Right lobe of liver (tissue), 6 donors: Measurements from ENCODE around the gene BLM. TPM values are rescaled to one million over a fixed set of nuclear protein-coding genes. Genes with fewer than 3 reads are reported as not detected.
A peak's percentile ranks its signal among the peaks of the same experiment; 100 is the strongest.
"Not testable (repeated sequence)": the region's sequence is repeated elsewhere in the genome, so short reads cannot be mapped to it uniquely, and the experiment has no call there.

ENCODE experiments used
- ATAC-seq, 4 donors: fragments of 200-7000 bp; cut with Tn5 transposase; one replicate each; pipeline ENCODE4 v1.9.1; 2020; ENCODE audit warnings: mild to moderate bottlenecking in 4 of 4, moderate library complexity in 4 of 4
- DNase-seq, 3 donors: peaks; one replicate each; pipeline ENCODE4 v3.0.0-alpha.2; 2020
- H3K27ac ChIP-seq, 3 donors: fragments of 200-600 bp; one replicate each; pipeline ENCODE4 v1.8.0; 2022
- H3K27me3 ChIP-seq, 2 donors: fragments of 200-600 bp; one replicate each; pipeline ENCODE4 v1.8.0; 2022
- H3K36me3 ChIP-seq, 4 donors: fragments of 200-600 bp; sonication (generic) in 1 of 4; one replicate each; pipeline versions ENCODE4 v1.5.1 to v1.8.0; 2017 to 2022; ENCODE audit warnings: control low read depth in 1 of 4
- H3K4me1 ChIP-seq, 4 donors: fragments of 200-600 bp; sonication (generic) in 1 of 4; one replicate each; pipeline versions ENCODE4 v1.5.1 to v1.8.0; 2017 to 2022; ENCODE audit warnings: control low read depth in 1 of 4
- H3K4me3 ChIP-seq, 3 donors: fragments of 200-600 bp; one replicate each; pipeline ENCODE4 v1.8.0; 2022
- H3K9me3 ChIP-seq, 4 donors: fragments of 200-600 bp; sonication (generic) in 1 of 4; one replicate each; pipeline versions ENCODE4 v1.5.1 to v1.8.0; 2017 to 2022; ENCODE audit warnings: control low read depth in 1 of 4
- POLR2A ChIP-seq: fragments of 450-650 bp; IDR thresholded peaks from one replicate; pipeline ENCODE4 v1.6.1; 2017; ENCODE audit warnings: antibody characterized with exemption, mild to moderate bottlenecking
- WGBS: methylation state at CpG from one replicate; pipeline ENCODE4 v1.1.6; 2018; ENCODE audit warnings: low coverage, low lambda C conversion rate; ENCODE audit not compliant: insufficient coverage; ENCODE audit errors: missing lambda C conversion rate; 5-methylcytosine and 5-hydroxymethylcytosine counted together
- intact Hi-C, 2 donors: fragments of 100-400 bp; cut with DNase I; formaldehyde crosslinking; loops; one replicate each; pipeline versions ENCODE4 v1.11.2 to v1.14.1; 2022
- total RNA-seq, 6 experiments: library from RNA; depleted of rRNA in 2 of 6; stranded (reverse); fragments of >200 nt in 2 of 6; fragmentation: NEBNext Ultra II Directional in 3 of 6; extraction: Animal tissue kit (Norgen Biotek cat#: 25700) in 3 of 6; gene quantifications; one replicate each; pipeline versions ENCODE4 v1.1.0 to v1.2.4, GENCODE V29; 2016 to 2023
- TF ChIP-seq, protein P1 (sequence below), 4 donors: fragments of 200-600 bp in 3 of 4; fragments of 450-650 bp in 1 of 4; IDR thresholded peaks; one replicate each; pipeline versions ENCODE4 v1.5.1 to v1.8.0; 2016 to 2022; ENCODE audit warnings: antibody characterized with exemption in 4 of 4, mild to moderate bottlenecking in 2 of 4
- donor health status: DM: no; HTN: yes; CAD: no.
- donor health status: DM: no; HTN: no; CAD: no.
- donor health status: DM: no; HTN: no; CAD: no.
- donor health status: DM: no; HTN: yes; CAD: no.
- donor health status: DM: no; HTN: yes; CAD: no.

Gene BLM
- total RNA-seq, 6 experiments from 2014 or later = 0.20 to 2.3 (median 0.45) TPM

DNA sequence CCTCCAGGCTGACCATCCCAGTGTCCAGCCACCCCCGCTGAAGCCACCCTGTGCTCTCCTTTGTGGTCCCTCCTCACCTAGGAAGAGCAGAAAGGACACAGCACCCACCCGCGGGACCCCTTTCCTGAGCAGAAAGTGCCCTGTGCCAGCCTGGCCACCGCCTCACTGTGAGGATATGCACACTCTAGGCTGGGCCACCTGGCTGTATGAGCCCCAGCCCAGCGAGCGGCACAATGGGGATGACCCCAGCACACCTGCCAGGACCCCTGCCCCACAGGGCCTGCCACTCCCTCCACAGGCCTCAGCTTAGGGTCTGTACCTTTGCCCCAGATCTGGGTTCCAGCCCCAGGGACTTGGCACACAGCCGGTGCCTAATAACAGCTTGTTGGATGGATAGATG, 103.3 kb downstream of the BLM start:
- H3K27ac ChIP-seq = no peak overlapping the region
- H3K4me1 ChIP-seq = peaks cover 0 to 9% (median 0%) of the 10 kb centered on the region in 4 donors
- no peak for TF ChIP-seq POLR2A
- TF ChIP-seq, protein P1, sequence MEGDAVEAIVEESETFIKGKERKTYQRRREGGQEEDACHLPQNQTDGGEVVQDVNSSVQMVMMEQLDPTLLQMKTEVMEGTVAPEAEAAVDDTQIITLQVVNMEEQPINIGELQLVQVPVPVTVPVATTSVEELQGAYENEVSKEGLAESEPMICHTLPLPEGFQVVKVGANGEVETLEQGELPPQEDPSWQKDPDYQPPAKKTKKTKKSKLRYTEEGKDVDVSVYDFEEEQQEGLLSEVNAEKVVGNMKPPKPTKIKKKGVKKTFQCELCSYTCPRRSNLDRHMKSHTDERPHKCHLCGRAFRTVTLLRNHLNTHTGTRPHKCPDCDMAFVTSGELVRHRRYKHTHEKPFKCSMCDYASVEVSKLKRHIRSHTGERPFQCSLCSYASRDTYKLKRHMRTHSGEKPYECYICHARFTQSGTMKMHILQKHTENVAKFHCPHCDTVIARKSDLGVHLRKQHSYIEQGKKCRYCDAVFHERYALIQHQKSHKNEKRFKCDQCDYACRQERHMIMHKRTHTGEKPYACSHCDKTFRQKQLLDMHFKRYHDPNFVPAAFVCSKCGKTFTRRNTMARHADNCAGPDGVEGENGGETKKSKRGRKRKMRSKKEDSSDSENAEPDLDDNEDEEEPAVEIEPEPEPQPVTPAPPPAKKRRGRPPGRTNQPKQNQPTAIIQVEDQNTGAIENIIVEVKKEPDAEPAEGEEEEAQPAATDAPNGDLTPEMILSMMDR (IDR thresholded peaks at IDR 0.05) = no peak
- H3K36me3 ChIP-seq = no peaks in the 10 kb centered on the region
- no peaks in the 10 kb centered on the region for H3K27me3 ChIP-seq
- ATAC-seq = no peak
- H3K4me3 ChIP-seq = no peak overlapping the region
- DNase-seq = peak in 1 of 3 donors; percentile 42
- WGBS = 92% methylated on average over 2 of the region's 7 CpGs
- intact Hi-C loops = no loop called here
- no peaks in the 10 kb centered on the region for H3K9me3 ChIP-seq

DNA sequence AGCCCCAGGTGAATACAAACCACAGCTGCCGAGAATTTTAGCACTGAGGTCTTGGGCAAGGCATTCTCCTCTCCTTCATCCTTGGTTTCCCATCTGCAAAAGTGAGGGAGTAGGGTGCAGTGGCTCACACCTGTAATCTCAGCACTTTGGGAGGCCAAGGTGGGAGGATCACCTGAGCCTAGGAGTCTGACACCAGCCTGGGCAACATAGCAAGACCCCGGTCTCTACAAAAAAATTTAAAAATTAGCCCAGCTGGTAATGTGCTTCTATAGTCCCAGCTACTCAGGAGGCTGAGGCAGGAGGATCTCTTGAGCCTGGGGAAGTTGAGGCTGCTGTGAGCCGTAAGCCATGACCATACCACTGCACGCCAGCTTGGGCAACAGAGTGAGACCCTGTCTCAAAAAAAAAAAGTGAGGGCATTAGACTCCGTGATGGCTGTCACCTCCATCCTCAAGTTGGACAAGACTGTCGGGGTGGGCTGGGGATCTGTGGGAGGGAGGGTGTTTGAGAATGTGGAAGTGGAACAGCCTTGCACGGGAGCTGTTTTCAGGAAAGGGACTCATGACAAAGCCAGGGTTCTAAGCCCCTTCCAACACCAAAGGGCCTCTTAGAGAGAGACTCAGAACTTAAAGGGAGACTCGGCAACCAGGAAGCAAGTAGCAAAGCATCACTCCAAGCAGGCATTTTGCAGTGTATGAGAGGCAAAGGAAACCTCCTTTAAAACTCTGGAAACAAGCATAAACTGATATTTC, 105.2 kb downstream of the BLM start:
- 82% methylated on average over 6 of the region's 8 CpGs for WGBS
- H3K9me3 ChIP-seq = no peaks in the 10 kb centered on the region
- no peak for TF ChIP-seq POLR2A
- TF ChIP-seq, protein P1 (IDR thresholded peaks at IDR 0.05) = no peak

DNA sequence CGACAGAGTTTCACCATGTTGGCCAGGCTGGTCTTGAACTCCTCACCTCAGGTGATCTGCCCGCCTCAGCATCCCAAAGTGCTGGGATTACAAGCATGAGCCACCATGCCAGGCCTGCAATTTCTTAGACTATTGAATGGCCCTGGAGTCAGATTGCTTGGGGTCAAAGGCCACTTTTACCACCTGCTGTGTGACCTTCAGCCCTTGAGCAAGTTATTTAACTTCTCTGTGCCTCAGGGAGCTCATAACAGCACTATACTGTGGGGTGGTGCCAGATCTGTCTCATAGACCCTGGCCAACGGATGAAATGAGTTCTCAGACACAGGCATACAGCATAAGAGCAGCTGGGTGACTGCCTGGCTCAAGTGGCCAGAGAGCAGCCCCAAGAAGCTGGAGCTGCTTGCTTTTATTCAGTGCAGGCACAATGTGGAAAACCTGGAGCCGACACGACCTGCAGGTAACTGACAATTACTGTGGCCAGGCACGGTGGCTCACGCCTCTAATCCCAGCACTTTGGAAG, 106.4 kb downstream of the BLM start:
- no peaks in the 10 kb centered on the region for H3K27me3 ChIP-seq
- 100% methylated on average over 1 of the region's 7 CpGs for WGBS
- TF ChIP-seq, protein P1 (IDR thresholded peaks at IDR 0.05) = no peak
- TF ChIP-seq POLR2A = no peak
- H3K36me3 ChIP-seq = no peaks in the 10 kb centered on the region
- intact Hi-C loops = no loop called here
- peaks cover 0 to 9% (median 0%) of the 10 kb centered on the region in 4 donors for H3K4me1 ChIP-seq
- peak in 1 of 3 donors; percentile 17 for DNase-seq
- H3K9me3 ChIP-seq = no peaks in the 10 kb centered on the region
- peak in 1 of 4 donors; percentile 15 for ATAC-seq
- H3K4me3 ChIP-seq = no peak overlapping the region
- no peak overlapping the region for H3K27ac ChIP-seq

More for the DNA sequence above, 105.2 kb downstream of the BLM start:
- H3K36me3 ChIP-seq = no peaks in the 10 kb centered on the region
- H3K27ac ChIP-seq = no peak overlapping the region
- ATAC-seq (no peak), DNase-seq (peak in 1 of 3 donors; percentile 13)
- no peak overlapping the region for H3K4me3 ChIP-seq
- no peaks in the 10 kb centered on the region for H3K27me3 ChIP-seq
- peaks cover 0 to 9% (median 0%) of the 10 kb centered on the region in 4 donors for H3K4me1 ChIP-seq
- intact Hi-C loops = no loop called here

DNA sequence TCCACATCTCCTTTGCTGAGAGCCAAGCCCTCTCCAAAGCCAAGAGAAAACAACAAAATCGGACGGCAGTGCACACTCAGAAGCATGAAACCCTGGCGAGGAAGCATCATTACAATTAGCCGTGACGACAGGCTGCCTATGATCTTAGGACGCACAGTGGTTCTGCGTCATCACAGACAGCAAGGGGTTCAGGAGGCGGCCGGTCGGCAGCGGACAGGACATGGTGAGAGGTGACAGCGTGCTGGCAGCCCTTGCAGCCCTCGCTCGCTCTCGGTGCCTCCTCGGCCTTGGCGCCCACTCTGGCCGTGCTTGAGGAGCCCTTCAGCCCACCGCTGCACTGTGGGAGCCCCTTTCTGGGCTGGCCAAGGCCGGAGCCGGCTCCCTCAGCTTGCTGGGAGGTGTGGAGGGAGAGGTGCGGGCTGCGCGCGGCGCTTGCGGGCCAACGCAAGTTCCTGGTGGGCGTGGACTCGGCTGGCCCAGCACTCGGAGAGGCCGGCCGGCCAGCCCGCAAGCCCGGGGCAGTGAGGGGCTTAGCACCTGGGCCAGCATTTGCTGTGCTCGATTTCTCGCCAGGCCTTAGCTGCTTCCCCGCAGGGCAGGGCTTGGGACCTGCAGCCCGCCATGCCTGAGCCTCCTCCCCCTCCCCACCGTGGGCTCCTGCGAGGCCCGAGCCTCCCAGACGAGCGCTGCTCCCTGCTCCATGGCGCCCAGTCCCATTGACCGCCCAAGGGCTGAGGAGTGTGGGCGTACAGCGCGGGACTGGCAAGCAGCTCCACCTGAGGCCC, 108.2 kb downstream of the BLM start:
- H3K4me1 ChIP-seq, H3K27ac ChIP-seq, H3K36me3 ChIP-seq, intact Hi-C loops, H3K9me3 ChIP-seq, H3K27me3 ChIP-seq, H3K4me3 ChIP-seq, ATAC-seq: not testable (repeated sequence)
- peak in 1 of 3 donors; percentile 43 for DNase-seq
- 76% methylated on average over 2 of the region's 49 CpGs for WGBS

DNA sequence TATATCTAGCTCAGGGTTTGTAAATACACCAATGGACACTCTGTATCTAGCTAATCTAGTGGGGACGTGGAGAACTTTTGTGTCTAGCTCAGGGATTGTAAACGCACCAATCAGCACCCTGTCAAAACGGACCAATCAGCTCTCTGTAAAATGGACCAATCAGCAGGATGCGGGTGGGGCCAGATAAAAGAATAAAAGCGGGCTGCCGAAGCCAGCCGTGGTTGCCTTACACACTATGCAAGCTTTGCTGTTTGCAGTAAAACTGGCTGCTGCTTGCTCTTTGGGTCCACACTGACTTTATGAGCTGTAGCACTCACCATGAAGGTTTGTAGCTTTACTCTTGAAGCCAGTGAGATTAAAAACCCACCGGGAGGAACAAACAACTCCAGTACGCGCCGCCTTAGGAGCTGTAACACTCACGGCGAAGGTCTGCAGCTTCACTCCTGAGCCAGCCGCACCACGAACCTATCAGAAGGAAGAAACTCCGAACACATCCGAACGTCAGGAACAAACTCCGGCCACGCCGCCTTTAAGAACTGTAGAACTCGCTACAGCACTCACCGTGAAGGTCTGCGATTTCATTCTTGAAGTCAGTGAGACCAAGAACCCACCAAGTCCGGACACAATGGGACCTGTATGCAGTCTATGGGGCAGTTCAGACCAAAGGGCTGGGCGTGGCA, 109.2 kb downstream of the BLM start:
- H3K27ac ChIP-seq, H3K4me1 ChIP-seq, ATAC-seq, intact Hi-C loops, H3K4me3 ChIP-seq, H3K9me3 ChIP-seq, H3K27me3 ChIP-seq, H3K36me3 ChIP-seq: not testable (repeated sequence)
- WGBS = 83% methylated on average over 10 of the region's 26 CpGs
- DNase-seq = peak in 1 of 3 donors; percentile 19
